Putamen (tissue), 1 donor: ENCODE results near the gene AFAP1L1.

Source experiments
- DNase-seq: peaks from one replicate; pipeline ENCODE4 v3.0.0-alpha.2; 2016; ENCODE audit warnings: low spot score

Gene AFAP1L1

DNA sequence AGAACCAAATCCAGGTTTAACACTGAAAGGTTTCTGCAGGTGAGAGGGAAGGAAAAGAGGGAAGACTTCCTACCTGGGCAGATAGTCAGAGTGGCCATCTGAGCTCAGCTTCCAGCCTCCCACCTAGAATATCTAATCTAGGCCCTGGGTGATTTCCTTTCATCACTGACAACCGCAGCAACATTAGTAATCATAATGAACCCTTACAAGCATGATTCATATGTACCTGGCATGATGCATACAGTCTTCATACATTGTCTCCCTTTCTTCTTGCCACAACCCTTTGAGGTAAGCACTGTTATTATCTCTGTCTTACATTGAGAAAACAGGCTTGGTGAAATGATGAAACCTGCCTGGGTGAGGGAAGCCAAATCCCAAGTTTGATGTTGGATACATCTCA lies 13.5 kb downstream of the AFAP1L1 start:
- DNase-seq: no peak

DNA sequence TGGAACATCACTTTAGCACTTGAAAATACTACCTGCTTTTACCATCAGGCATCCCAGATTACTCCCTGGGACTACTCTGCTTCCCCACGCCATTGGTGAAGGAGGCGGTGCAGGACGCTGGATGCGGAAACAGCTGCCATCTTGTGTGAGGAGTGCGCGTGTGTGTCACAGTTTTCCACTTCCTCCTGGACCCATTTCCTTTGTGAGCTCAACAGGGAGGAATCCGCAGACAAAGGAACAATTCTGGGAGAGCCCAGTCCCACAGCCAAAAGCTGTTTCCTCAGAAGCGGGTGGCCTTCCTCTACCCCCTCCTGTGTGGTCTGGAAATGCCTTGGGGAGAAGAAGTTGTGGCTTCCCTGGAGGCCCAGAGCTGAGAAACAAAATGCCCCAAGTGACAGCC lies 16.8 kb downstream of the AFAP1L1 start:
- DNase-seq: no peak

DNA sequence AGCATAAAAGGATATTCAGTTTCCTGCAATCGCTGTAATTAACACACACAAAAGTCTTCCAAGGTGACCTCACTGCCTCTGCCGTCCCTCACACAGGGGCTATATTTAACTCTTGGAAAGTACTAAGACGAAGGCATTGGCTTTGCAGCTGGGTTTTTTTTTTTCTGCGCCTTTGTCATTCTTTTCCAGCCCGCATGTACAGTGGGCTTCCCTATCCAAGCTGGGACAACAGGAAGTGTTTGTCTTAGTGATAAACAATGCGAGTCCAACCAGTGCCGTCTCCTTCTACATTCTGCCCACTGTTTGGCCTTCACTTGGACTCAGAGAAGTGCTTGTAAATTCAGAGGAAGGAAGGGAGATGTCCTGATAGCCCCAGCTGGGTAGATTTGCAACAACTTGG lies 17.6 kb downstream of the AFAP1L1 start:
- DNase-seq: no peak

DNA sequence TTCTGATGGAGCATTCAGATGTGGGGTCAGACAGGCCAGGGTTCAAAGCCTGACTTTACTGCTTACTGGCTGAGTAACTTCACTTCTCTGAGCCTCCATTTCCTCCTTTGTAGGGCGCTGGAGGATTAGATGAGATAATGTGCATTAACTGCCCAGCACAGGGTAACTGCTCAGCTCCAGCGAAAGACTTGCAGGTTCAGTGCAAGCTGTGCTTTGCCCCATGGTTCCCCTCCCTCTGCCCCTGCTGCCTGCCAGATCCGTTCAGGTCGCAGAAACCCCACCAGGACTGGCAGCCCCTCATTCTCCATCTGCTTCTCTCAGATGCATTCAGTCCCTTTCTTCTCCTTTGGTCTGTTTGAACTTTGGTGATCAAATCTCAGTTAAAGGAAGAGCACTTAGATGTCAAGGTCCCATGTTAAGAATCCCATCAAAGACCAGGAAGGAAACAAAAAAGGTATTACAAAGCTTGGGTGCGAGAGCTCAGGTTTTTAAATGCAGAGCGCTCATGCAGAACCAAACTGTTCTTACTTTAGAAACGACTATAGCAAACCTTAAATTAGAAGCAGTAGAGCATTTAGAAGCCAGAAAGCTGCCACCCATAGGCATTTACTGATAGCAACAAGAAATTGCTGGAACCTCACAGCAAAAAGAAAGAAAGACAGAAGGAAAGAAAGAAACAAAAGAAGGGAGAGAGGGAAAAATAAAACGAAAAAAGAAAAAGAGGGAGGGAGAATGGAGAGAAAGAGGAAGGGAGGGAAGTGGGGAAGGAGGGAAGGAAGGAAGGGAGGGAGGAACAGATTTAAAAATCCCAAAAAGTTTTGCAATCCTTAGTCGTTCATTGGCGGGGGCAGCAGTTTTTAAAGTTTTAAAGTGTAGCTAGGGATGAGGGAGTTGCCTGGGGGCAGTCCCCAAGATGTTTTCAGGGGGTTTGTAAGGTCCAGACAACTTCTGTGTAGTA lies 23.5 kb downstream of the AFAP1L1 start:
- no peak for DNase-seq

DNA sequence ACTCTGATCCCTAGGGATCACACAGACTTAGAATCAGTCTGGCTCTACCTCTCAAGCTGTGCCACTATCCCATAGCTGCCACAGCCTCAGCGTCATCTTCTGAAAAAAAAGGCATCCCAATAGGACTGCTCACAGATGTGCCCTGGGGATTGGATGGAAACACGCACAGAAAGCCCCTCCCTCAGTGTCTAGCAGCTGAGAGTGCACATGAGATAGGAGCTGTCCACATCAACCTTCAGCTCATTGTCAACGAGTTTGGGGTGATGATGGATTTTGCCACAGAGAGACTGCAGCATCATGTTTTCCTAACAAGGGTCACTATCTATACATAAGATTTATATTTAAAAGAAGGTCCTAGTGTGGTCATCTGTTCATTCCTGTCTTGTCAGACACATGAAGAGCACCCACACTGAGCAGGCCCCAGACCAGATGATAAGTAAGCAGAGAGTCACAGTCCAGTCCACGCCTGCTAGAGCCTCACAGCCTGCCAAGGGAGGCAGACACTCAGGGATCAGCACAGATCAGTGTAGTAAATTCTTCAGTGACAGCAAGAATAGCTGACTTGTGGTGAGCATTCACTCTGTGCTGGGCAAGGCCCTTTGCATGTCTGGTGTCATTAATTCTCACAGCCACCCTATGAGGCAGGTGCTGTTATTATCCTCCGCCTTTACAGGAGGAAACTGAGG lies 25.8 kb downstream of the AFAP1L1 start:
- no peak for DNase-seq

DNA sequence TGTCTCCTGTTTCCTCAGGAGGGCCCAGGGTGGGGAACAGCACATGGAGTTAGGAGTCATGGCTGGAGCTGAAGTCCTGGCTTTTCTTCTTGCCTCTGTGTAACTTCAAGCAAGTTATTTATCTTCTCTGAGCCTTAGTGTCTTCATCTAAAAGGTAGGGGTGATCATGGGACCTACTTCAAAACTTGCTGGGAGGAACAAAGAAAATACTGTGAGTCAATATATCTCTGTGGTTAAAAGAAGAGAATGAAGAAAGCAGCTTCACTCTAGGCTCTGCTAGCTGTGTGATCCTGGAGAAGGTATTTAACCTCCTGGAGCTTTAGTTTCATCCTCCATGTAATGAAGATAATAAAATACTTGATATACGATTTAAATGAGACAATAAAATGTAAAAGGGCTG lies 26.5 kb downstream of the AFAP1L1 start:
- no peak for DNase-seq

DNA sequence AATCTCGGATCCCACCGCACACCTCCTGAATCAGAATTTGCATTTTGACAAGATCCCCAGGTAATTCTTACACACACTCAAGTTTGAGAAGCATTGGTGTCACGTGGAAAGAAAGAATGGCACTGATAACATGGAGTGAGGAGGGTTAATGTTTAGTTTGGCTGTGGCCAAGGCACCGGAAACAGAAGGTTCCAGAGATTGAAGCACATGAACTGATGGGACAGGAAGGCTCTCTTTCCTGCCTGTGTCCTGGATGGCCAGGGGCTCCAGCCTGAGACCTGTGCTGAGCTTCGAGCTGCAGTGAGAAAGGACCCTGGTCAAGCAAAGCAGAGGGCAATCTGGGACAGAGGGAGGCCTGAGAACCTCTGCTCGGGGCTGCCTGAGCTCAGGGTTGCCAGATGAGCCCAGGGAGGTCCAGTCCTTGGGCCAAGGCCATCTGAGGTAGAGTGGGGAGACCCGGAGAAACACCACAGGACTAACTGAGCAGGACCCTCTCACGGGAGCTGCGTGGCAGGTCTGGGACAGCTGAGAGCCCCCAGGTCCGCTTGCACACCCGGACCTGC lies 27.3 kb downstream of the AFAP1L1 start:
- DNase-seq: no peak

DNA sequence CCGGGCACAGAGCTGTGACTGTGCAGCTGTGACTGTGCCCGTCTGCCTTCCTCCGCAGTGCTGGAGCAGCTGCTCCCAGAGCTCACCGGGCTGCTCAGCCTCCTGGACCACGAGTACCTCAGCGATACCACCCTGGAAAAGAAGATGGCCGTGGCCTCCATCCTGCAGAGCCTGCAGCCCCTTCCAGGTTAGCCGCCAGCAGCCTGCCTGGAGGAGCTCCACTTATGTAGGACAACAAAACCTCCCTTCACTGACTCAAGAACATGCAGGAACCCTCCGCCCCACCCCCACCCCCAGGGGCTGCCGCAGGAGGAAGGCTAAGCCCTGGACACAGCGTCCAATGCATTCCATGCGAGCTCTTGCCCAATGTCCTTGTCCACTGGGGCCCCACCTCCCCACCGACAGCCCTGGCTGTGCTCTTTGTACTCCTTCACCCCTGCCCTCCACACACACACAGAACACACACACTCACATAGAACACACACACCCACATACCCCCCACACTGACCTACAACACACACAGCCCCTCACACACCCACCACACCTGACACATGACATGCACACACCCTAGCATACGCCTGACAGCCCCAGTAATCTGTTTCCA lies 27.9 kb downstream of the AFAP1L1 start:
- DNase-seq: no peak

DNA sequence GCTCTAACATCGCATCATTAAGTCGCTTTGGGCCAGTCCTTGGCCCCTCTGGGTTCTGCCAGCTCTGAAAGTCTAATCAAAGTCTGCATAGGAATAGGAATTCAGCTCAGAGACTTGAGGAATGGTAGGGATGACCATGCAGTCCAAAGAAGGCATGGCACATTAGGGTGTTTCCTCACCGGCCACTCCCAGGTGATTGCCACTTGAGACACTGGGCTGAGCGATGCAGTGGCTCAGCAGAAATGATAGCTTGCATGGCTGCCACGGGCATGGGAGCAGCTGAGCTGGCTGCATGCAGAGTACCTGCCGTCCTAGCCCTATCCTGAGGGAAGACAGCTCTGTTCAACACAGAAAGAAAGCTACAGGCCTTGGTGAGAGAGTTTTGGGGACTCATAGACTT lies 28.8 kb downstream of the AFAP1L1 start:
- no peak for DNase-seq

DNA sequence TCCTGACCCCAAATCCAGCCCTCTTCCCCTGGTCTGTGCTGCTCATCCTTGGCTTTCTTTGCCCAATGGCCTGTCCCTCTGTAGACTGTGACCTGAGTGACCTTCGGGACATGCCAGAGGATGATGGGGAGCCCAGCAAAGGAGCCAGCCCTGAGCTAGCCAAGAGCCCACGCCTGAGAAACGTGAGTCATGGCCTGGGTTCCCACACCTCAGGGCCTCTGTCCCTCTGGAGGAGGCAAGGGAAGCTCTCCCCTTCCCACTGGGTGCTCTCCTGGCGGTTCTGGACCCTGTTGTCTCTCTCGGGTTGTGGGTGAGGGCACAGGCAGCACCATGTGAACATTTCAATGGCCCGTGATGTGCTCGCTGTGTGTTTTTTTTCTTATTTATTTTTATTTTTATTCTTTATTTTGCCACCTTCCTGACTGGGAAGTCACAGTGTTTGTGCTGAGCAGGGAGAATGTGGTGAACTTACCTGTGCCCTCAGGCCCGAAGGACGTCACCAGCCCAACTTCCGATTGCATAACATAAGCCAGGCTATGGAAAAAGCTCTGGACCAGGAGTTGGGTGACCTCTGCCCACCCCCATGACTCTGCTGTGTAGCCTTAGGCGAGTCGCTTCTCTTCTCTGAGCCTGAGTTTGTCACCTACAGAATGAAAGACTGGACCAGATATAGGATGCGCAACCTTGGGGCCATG lies 29.5 kb downstream of the AFAP1L1 start:
- DNase-seq: no peak

DNA sequence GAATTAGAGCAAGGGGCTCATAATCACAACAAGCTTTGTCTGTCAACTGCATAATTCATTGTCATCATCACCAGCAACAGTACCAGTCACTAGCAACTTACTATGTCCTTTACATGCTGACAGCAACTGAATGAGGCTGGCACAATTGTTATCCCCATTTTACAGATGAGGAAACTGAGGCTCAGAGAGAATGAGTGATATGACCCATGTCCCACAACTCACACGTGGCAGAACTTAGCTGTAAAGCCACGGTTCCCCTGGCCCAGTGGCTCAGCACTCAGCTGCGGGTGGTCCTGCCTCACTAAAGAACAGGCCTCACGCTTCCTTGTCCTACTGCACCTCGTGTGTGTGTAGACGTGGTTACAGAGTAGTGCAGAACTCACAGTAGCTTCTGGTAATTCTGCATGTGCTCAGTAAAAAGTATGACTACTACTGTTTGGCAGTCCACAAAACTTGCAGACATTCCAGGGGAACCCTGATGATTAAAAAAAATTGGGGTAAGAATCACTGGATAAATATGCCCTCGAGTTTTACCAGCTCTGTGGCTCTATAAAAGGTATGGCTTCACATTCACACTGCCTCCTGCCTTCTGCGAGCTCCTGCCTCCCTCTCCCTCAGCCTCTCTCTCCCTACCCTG lies 30.2 kb downstream of the AFAP1L1 start:
- DNase-seq: no peak

DNA sequence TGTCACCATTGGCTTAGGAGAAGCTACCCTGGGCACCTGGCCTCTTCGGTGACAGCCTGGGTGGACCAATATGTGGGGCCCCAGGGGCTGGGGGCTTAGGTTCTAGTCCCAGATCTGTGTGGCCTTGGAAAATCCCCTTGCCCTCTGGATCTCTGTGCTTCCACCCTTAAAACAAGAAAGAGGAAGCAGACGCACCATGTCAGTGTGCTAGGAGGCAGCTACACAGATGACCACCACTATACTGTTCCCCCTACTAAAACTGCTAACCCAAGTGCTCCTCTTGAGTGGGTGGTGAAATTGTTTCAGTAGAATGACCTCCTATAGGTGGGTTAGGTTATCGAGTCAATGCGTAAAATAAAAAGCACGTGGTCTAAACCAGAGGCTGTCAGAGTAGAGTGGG lies 31.0 kb downstream of the AFAP1L1 start:
- no peak for DNase-seq

DNA sequence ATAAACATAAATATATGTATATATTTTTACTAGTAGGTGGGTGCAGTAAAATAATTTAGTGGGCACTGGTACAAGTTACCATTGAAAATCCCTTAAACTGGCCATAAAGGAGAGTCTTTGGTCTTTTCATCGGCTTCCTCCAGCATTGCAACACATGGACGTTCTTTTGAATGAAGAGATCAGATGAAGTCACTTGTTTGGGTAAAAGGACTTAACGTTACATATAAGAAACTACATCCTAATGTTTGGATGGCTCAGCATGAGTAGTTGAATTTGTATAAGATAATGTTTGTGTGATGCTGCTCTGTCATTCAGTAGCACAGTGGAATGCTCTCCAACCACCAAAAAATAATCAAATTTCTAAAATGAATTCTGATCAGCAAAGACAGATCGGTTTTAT lies 31.6 kb downstream of the AFAP1L1 start:
- no peak for DNase-seq

DNA sequence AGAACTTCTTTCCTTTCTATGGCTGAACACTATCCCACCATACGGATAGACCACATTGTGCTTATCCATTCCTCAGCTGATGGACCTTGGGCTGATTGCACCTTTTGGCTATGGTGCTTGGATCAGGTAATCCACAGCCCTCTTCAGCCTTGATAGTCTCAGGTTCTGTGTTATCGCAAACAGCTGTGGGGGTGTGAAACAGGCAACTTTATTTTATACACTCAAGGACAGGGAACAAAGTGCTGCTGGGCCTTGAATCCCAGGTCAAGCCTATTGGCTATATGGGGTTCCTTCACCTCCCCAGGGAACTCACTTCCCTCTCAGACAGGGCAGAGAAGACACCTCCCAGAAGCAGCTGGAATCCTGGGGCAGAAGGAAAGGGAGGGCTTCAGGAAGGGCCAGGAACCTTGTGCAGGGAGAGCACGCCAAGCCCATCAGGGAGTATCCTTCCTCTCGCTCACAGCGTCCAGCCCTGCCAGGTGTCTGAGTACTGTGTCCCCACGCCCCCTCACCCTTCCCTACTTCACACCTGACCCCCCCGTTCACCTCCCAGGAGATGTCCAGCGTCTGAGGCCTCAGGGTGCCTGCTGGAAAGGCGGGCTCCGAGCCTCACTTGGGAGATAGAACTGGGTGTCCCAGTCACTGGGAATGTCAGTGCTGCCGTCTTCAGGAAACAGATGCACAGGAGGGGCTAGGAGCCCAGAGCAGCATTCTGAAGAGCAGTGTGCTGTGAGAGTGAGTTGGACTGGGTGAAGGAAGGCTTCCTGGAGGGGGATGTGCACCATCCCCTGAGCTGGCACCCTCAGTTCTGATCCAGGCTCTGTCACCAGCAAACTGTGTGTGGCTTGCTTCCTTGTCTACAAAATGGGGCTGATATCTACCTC lies 32.8 kb downstream of the AFAP1L1 start:
- DNase-seq: no peak

DNA sequence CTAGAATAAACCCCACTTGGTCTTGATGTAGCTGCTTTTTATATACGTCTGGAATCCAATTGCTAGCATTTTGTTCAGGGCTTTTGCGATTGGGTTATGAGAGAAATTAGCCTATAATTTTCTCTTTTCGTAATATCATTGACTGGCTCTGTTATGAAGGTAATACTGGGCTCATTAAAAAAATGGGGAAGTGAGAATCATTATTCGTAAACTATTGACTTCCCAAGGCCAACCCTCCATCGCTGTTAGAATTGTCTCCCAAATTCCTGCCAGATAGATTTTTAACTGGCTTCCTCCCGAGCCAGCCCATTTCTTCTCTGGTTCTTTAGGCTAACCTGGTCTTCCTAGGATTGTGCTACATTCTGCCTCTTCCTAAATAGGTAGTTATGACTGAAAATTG lies 37.7 kb downstream of the AFAP1L1 start:
- no peak for DNase-seq

DNA sequence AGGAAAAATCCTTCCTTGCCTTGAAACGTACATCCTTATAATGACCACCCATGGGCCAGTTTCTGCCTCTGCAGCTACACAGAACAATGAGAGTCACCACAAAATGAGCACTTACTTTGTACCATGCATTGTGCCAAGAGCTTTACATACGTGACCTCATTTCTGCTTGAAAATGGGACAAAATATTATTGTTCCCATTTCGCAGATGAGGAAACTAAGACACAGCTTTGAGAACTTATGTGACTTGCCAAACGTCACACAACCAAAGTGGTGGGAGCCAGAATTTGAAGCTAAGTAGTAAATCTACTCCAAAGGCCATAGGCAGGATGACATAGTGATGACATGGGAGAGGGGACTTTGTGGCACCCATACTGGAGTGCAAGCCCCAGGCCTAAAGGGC lies 38.8 kb downstream of the AFAP1L1 start:
- no peak for DNase-seq

DNA sequence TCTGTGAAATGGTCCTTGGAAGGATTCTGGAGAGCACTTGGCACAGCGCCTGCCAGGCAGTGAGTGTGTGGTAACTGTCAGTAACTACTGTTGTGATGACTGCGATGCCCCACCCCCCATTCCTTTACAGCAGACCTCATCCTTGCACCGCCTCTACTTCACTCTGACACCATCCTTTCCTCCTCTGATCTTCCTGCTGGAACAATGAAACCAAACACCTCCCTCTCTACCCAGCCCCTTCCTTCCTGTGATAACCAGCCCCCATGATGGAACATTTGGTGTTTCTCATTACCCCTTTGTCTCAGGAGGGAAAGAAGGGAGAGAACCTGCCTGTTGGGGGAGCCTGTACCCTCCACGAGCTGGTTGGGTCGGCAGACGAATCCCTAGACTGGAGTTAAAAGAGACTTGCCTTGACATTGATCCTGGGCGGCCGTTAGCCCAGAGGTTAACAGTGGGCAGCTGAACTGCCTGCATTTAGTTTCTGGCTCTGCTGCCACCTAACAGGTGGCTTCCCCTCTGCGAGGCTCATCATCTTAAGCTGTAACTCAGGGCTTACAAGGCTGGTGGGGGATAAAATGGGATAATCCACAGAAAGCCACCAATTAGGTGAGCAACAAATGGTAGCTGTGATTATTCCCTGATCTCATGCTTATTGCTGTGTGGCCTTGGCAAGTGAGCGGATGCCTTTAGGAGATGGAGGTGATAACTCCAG lies 39.4 kb downstream of the AFAP1L1 start:
- no peak for DNase-seq

DNA sequence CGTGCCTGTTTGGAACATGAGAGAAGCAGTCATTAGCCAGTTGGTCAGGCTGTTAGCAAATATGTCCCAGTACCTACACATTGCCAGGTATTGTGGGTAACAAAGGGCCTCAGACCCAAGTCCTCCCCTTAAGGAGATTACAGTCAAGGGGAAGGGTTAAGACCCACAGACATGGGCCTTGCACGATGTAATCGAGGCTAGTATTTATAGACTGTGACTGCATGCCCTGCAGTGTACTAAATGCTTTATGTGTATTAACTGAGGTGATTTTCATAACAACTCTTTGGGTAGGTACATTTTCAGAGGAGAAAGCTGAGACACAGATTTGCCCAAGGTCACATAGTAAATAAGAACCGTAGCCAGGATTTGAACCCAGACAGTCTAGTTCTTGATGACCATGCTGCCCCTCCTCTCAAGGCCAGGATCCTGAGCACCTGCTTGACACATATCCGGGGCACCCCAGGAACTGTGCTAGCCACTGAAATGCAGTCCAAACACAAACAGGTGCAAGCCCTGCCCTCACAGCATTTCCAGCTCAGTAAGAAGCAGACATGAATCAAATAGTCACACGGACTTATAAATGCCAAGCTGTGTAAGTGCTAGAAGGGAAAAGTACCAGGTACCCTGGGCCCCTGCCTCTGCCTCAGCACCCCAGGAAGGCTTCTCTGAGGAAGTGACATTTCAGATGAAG lies 41.6 kb downstream of the AFAP1L1 start:
- no peak for DNase-seq

DNA sequence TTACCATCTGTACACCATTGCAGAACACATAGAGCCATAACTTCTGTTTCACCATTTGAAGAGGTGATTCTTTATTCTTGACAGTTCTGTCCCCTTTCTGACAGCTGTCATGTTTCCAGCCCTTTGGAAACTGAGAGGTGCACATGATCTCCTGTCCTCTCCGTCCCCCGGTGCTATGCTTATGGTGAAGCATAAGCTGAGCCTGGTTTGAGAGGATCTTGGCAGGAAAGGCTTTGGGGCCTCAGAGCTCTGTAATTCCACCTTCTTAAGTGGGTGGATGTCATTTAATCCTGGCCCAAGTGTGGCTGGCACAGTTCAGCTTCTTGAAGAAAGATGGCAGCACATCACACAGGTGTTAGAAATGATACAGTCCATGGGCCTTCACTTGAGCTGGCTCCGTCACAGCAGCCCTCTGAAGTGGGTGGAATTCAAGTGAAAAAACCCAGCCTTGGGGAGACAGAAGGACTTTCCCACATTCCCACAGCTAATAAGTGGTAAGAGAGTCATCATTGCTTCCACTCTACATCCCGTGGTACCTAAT lies 43.0 kb downstream of the AFAP1L1 start:
- DNase-seq: no peak
